Activated CD4-positive, alpha-beta T cell treated with anti-CD3 and anti-CD28 coated beads for 4 hours (primary cell): ENCODE results near the gene PKP2.

Experiments used
- DNase-seq, 2 donors: peaks; one replicate each; pipeline ENCODE4 v3.0.0-alpha.2; 2020

PKP2 gene

GRCh38 chr12:32804301-32804700 lies 92.3 kb downstream of the PKP2 start:
- DNase-seq, result no peak

DNA sequence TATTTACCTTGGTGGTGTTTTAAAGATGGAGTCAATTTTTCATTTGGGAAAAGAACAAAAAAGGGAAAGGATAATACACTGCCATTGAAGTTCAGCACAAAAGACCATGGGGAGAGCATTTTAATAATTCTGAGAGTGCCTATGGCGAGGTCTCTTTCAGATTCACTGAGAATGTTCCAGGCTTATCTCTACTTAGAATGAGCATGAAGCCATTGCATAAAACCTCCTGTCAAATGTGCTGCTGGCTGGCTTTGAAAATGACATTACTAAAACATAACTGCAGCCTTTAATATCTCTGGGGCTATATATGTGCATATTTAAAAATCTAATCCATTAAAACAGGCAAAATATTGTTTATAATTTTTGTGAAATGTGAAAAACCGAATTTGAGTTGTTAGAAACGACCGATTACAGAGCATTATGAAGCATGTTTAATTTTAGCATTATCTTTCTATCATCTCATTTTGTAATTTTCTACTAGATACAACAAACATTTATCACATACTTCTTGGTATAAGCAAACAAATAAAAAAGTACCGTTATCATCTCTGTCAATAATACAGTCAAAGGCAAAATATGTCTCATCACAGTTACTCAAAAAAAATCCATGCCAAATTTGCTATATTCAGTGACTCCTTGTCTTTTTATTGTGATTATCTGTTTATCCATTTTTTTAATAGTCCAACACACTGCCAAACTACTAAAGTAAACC lies 95.2 kb downstream of the PKP2 start:
- no peak for DNase-seq

GRCh38 chr12:32794281-32794680 lies 102.3 kb downstream of the PKP2 start:
- no peak for DNase-seq

- DNase-seq, result no peak
These were observed 106.7 kb downstream of the PKP2 start for GRCh38 chr12:32789916-32790315.

- no peak for DNase-seq
These were observed 107.1 kb downstream of the PKP2 start for GRCh38 chr12:32789446-32789845.

DNA sequence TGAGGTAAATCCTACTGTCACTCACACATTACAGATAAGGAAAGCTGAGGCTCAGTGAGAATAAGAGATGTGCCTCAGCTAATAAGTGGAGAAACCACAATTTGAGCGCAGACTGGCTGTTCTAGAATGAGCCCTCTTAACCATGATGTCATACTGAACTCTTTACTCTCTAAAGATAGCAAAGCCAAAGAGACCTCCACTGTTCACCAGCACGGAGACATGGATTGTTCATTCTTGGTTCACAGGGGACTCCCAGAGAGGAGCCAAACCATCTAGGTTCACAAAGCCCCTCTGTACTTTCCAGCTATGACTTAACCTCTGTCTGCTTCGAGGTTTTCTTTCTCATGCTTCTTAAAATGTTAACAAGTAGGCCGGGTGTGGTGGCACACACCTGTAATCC lies 108.2 kb downstream of the PKP2 start:
- DNase-seq, result no peak

DNA sequence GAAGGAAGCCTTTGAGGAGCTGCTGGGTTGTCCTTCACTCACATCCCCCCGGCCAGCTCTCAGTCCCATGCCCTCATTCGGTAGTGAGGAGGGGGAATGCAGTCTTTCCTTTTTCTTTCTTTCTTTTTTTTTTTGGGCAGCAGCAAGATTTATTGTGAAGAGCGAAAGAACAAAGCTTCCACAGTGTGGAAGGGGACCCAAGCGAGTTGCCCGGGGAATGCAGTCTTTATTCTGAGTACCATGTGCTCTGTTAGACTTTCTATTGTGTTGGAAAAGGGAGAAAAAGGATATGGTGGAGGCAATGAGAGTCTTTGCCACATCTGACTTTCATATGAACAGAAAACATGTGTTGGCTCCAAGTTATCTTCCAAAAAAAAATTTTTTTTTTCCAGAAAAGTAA lies 111.0 kb downstream of the PKP2 start:
- no peak for DNase-seq

DNA sequence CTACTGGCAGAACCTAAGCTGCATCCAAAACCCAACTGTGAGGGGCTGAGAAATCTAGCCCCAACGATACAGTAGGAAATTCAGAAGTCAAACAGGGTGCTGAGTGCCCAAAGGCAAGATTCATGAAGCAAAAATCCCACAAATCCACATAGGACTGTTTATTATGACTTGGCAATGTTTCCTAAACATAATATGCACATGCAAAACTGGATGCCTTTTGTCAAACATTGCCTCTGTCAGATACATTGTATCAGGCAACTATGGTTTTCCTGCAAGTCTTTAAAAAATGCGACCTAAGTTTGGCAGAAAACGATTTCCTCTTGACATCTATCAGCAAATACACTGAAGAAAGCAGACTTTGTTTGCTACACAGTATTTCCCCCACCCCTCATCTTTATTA lies 113.5 kb downstream of the PKP2 start:
- no peak for DNase-seq

- DNase-seq, result no peak
These were observed 116.5 kb downstream of the PKP2 start for GRCh38 chr12:32780071-32780470.

DNA sequence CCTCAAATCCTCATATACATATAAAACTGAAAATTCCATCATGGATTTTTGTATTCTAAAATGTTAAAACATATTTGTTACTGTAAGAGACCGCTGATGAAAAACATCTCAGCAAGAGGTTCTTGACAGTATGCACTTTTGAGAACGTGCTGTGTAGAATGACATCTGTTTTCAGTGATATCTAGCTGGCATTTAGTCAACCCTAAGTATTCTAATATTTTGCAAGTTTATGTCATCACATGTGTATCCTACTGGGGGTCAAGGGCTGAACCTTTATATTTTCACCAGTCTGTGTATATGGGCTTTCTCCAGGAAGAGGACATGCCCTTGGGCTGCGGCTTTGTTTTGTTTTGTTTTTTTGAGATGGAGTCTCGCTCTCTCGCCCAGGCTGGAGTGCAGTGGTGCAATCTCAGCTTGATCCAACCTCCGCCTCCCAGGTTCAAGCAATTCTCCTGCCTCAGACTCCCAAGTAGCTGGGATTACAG lies 118.8 kb downstream of the PKP2 start:
- DNase-seq, result no peak

DNA sequence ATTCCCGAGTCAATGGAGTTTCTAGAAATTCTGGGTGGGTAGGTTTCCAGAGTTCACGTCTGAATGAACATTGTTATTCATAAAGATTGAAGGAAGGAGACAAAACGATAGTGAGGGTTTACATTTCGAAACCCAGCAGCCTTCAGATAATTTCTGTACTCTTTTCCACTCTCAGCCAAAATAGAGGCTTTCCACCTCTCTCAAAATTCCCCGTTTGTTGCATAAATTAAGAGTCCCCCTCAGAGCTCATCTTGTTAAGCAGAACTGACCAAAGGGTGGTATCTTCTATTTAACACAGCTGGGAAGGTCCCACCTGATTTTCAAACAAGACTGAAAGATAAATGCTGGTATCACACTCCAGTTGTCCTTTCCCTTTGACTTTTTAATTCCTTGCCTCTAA lies 119.4 kb downstream of the PKP2 start:
- DNase-seq, result no peak

DNA sequence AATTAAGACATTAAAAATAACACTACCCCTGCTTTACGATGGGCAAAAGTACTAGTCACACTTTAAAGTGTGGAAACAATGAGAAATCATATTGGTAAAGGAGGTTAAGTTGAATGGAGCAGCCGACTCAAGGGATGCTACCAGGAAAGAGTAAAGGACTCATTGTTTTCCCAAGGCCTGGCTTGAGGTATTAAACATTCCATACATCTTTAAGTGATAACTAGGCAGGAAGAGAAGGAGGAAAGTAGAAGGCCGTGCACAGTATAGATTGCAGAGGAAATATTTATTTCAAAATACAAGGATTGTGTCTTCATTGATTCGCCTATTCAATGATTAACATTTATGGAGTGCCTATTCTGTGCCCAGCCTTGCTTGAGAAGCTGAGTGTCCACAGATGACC lies 120.3 kb downstream of the PKP2 start:
- no peak for DNase-seq

- no peak for DNase-seq
These were observed 122.9 kb downstream of the PKP2 start for GRCh38 chr12:32773691-32774090.

DNA sequence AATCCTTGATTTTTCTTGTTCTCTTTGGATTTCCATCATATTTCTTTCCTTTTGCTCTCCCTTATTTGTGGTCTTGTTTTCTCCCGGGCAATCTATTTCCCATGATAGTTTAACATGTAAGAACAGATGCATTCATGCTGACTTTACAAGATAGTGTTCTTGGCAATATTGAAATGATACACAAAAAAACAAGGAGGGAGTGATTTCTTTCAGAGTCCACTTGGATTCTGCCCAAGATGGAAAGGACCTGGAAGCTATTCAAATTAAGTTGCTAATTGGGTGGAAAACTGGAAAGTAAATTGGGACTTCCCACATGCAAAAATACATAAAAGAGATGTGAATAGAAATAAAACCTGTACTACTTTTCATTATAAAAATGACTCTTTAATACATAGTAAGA lies 126.4 kb downstream of the PKP2 start:
- no peak for DNase-seq

GRCh38 chr12:32768518-32768917 lies 128.1 kb downstream of the PKP2 start:
- no peak for DNase-seq

DNA sequence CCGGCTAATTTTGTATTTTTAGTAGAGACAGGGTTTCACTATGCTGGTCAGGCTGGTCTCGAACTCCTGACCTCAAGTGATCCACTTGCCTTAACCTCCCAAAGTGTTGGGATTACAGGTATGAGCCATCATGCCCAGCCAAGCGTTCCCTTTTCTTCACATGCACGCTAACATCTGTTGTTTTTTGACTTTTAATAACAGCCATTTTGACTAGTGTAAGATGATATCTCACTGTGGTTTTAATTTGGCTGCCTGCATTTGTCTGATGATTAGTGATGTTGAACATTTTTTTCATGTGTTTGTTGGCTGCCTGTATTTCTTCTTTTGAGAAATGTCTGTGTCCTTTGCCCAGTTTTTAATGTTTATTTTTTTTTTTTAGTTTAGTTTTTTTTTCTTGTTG lies 130.7 kb downstream of the PKP2 start:
- DNase-seq, result no peak

- no peak for DNase-seq
These were observed 134.9 kb downstream of the PKP2 start for GRCh38 chr12:32761716-32762115.

- no peak for DNase-seq
These were observed 139.4 kb downstream of the PKP2 start for GRCh38 chr12:32757157-32757556.

- no peak for DNase-seq
These were observed 140.0 kb downstream of the PKP2 start for GRCh38 chr12:32756476-32757066.

GRCh38 chr12:32755654-32756475 lies 140.7 kb downstream of the PKP2 start, which contains the start of gene YARS2:
Gene YARS2, minus strand, starts transcription at chr12:32755897. Its CDS starts 23 bp downstream, at chr12:32755874.
- DNase-seq, result peak; percentile 87 to 92

GRCh38 chr12:32755051-32755653 lies 141.4 kb downstream of the PKP2 start:
- DNase-seq, result peak; percentile 52 to 69

DNA sequence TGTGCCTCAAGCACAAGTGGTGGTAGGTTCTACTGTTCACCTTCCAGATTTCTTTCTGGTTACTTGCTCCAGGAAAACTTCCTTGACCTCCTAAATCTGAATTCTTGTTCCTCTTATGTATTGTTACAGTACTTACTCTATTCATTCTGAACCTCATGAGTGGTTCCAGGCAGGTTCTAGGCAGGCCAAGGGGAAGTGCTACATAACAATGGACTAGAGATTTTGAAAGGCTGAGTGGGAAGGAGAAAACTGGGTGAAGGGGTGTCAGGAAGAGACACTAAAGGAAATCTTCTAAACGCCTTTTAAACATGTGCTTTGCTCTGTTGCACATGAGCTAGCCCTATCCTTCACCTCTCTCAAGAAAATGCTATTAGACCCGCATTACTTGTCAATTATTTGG lies 142.5 kb downstream of the PKP2 start:
- no peak for DNase-seq

DNA sequence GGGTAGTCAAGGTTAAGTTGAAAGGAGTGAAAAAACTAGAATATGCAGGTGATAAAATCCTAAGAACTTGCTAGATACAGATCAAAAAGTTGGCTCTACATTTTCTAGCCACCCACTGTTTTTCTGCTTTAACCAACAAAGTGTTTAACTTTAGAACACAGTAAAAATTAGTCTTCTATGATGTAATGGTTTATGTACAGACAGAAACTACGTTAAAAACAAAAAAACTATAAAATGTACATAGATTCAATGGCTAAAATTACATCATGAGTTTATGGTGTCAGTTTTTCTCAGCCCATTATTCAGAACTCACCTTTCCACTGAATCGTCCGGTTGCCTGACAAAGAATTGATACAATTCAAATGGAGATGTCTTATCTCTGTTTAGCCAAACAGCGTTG lies 143.0 kb downstream of the PKP2 start:
- no peak for DNase-seq
